A549 treated with Hydrocortisone at 1 μM for 4 hours (cell line): Measurements from ENCODE around the gene MEAF6. TPM values are rescaled to one million over a fixed set of nuclear protein-coding genes. Genes with fewer than 3 reads are reported as not detected.

ENCODE experiments used
- total RNA-seq: library from RNA; stranded (reverse); fragments of 200-300 nt; extraction: Qiagen RNA extraction; gene quantifications from 5 replicates; pipeline ENCODE4 v1.2.3, GENCODE V29; 2022

The MEAF6 gene
- total RNA-seq: 44.8 to 70.2 TPM (median 54.3 TPM) in 5 replicates

GRCh38 chr1:37514350-37515184 lies at the start of gene MEAF6:
TSS of gene MEAF6 (minus strand) at chr1:37514766. CDS start at chr1:37514746, 20 bp downstream.

GRCh38 chr1:37556712-37557196 lies 42.2 kb upstream of the MEAF6 start, which contains the start of gene DNALI1:
TSS of gene DNALI1 (plus strand) at chr1:37556940. CDS start at chr1:37556995, 55 bp downstream.

GRCh38 chr1:37553927-37554808 lies 39.6 kb upstream of the MEAF6 start, which contains the start of gene SNIP1:
TSS of gene SNIP1 (minus strand) at chr1:37554293. CDS start at chr1:37554229, 64 bp downstream.

GRCh38 chr1:37474046-37474696 lies 40.4 kb downstream of the MEAF6 start, which contains the start of gene ZC3H12A:
TSS of gene ZC3H12A (plus strand) at chr1:37474580. CDS start at chr1:37475497, 917 bp downstream.

Other genes with a start within 250 kb of the MEAF6 start
- gene ZC3H12A, start 40.2 kb downstream of the MEAF6 start, total RNA-seq: 35.4 to 54.7 TPM (median 46.9 TPM) in 5 replicates
- gene SNIP1, start 39.5 kb upstream of the MEAF6 start, total RNA-seq: 11.0 to 14.8 TPM (median 13.0 TPM) in 5 replicates
- 0.05 to 0.16 TPM (median 0.05 TPM) in 3 of 5 replicates, not detected in the others for gene DNALI1, start 42.2 kb upstream of the MEAF6 start, total RNA-seq
- gene GNL2, start 81.2 kb upstream of the MEAF6 start, total RNA-seq: 49.6 to 67.9 TPM (median 52.4 TPM) in 5 replicates
- gene RSPO1, start 120.1 kb upstream of the MEAF6 start, total RNA-seq: 0.08 to 0.36 TPM (median 0.13 TPM) in 5 replicates
- 47.0 to 53.1 TPM (median 48.4 TPM) in 5 replicates for gene CDCA8, start 177.8 kb upstream of the MEAF6 start, total RNA-seq